ENCODE measurements around the gene PIH1D1.

PIH1D1 gene

GRCh38 chr19:49474542-49474924 is 22.9 kb upstream of the PIH1D1 start:
- Histone ChIP-seq H3K4me3 (ENCODE audit: low read depth, low read length) (peak overlapping the region; percentile 59), H3K27ac (ENCODE audit: extremely low read depth, low read depth, low read length) (no peak overlapping the region; the same call in 1 of the 2 replicates), H3K4me1 (ENCODE audit: control insufficient read depth, insufficient read depth, low read length) (no peaks in the 10 kb centered on the region), H3K36me3 (ENCODE audit: control insufficient read depth in 2 of 2, insufficient read depth in 1 of 2, low read length in 2 of 2) (peaks cover 3 to 5% of the 10 kb centered on the region in 2 experiments; a peak in 2 of 3 replicates), H3K9me3 (ENCODE audit: control insufficient read depth, insufficient read depth, low read depth, low read length) (no peaks in the 10 kb centered on the region)
- CTCF ChIA-PET: interaction anchor here (1.1 to 2.9 kb wide), 9 partner anchors 10 to 235 kb away, joined by 3 to 17 read pairs (median 4); partner anchors contain the start of gene ALDH16A1
- POLR2A ChIA-PET: interaction anchor here (1.0 kb wide), 1 partner anchor 21 kb away, joined by 5 read pairs; the partner anchor contains the start of gene RPS11
- no peak for TF ChIP-seq ZNF580 (tag by site-specific recombination; IDR thresholded peaks at IDR 0.05)
- no peak for TF ChIP-seq GLI4 (tag by site-specific recombination; IDR thresholded peaks at IDR 0.05)
- TF ChIP-seq ZEB2 (tag by site-specific recombination; IDR thresholded peaks at IDR 0.05): no peak
- TF ChIP-seq ZNF510 (tag by site-specific recombination; IDR thresholded peaks at IDR 0.05; ENCODE audit: insufficient replicate concordance): no peak
- no peak for TF ChIP-seq ELK4 (IDR thresholded peaks at IDR 0.05; ENCODE audit: borderline replicate concordance, low read depth, low read length)
- TF ChIP-seq SALL2 (tag by site-specific recombination; IDR thresholded peaks at IDR 0.05; ENCODE audit: borderline replicate concordance): no peak
- no peak for TF ChIP-seq ZNF585B (tag by site-specific recombination; IDR thresholded peaks at IDR 0.05)
- no peak for TF ChIP-seq BCL11B (tag by site-specific recombination; IDR thresholded peaks at IDR 0.05; ENCODE audit: low read depth)
- TF ChIP-seq ZIC2 (tag by site-specific recombination; IDR thresholded peaks at IDR 0.05): no peak
- 0 out of 2 replicates have a peak, but pooled peaks have one; percentile 50 for TF ChIP-seq ZSCAN18 (tag by site-specific recombination; IDR thresholded peaks at IDR 0.05)
- no peak for TF ChIP-seq ZFHX2 (tag by site-specific recombination; conservative IDR thresholded peaks at IDR 0.05)
- TF ChIP-seq ZNF658 (tag by site-specific recombination; IDR thresholded peaks at IDR 0.05): no peak
- no peak for TF ChIP-seq TRIM28 (IDR thresholded peaks at IDR 0.05; ENCODE audit: borderline replicate concordance, low read length)
- no peak for TF ChIP-seq ZNF48 (tag by site-specific recombination; IDR thresholded peaks at IDR 0.05)
- TF ChIP-seq EGR2 (tag by site-specific recombination; IDR thresholded peaks at IDR 0.05; ENCODE audit: low read depth): no peak
- no peak for TF ChIP-seq GLIS1 (tag by site-specific recombination; IDR thresholded peaks at IDR 0.05)
- TF ChIP-seq ZNF768 (tag by site-specific recombination; IDR thresholded peaks at IDR 0.05): no peak
- TF ChIP-seq ZNF777 (tag by site-specific recombination; IDR thresholded peaks at IDR 0.05; ENCODE audit: borderline replicate concordance): no peak
- no peak for TF ChIP-seq ZNF18 (tag by site-specific recombination; IDR thresholded peaks at IDR 0.05)
- peak; percentile 38; the same call in 1 of the 2 replicates for TF ChIP-seq ZNF157 (tag by site-specific recombination; IDR thresholded peaks at IDR 0.05)
- TF ChIP-seq ZNF169 (tag by site-specific recombination; IDR thresholded peaks at IDR 0.05): no peak
- no peak for TF ChIP-seq ZNF292 (tag by site-specific recombination; IDR thresholded peaks at IDR 0.05; ENCODE audit: borderline replicate concordance, low read depth)
- no peak for TF ChIP-seq ZNF449 (tag by site-specific recombination; IDR thresholded peaks at IDR 0.05)
- no peak for TF ChIP-seq ZFP3 (tag by site-specific recombination; IDR thresholded peaks at IDR 0.05; ENCODE audit: low read depth)
- peak; percentile 49; the same call in 1 of the 2 replicates for TF ChIP-seq ZNF148 (tag by site-specific recombination; IDR thresholded peaks at IDR 0.05; ENCODE audit: borderline replicate concordance)
- TF ChIP-seq ZNF366 (tag by site-specific recombination; conservative IDR thresholded peaks at IDR 0.05): peak; percentile 88
- no peak for TF ChIP-seq KLF1 (tag by site-specific recombination; IDR thresholded peaks at IDR 0.05)
- TF ChIP-seq SETDB1 (IDR thresholded peaks at IDR 0.05; ENCODE audit: insufficient read length, low read length): no peak
- peak; percentile 67; the same call in 1 of the 2 replicates for TF ChIP-seq ZNF239 (tag by site-specific recombination; IDR thresholded peaks at IDR 0.05)
- TF ChIP-seq ZFP37 (tag by site-specific recombination; IDR thresholded peaks at IDR 0.05): no peak
- no peak for TF ChIP-seq ZNF302 (tag by site-specific recombination; IDR thresholded peaks at IDR 0.05; ENCODE audit: low read depth)
- no peak for TF ChIP-seq ZBTB48 (tag by site-specific recombination; IDR thresholded peaks at IDR 0.05)
